Bronchial epithelial cell (primary cell): Measurements from ENCODE around the gene CREB5. TPM values are rescaled to one million over a fixed set of nuclear protein-coding genes. Genes with fewer than 3 reads are reported as not detected.
"Not testable (repeated sequence)": the region's sequence is repeated elsewhere in the genome, so short reads cannot be mapped to it uniquely, and the experiment has no call there.

Source experiments
- DNase-seq: peaks from one replicate; pipeline ENCODE4 v3.0.0-alpha.2; 2010; ENCODE audit warnings: low read depth
- FAIRE-seq: peaks from 2 replicates; lab custom pipeline; 2011; peaks lifted over from hg19 to GRCh38; lab: Jason Lieb, UNC
- H3K27me3 ChIP-seq: 2 replicates; pipeline ENCODE4 v1.5.1; 2011; ENCODE audit warnings: low read length; ENCODE audit not compliant: control insufficient read depth, insufficient read depth
- H3K36me3 ChIP-seq: 2 replicates; pipeline ENCODE4 v1.5.1; 2011; ENCODE audit warnings: low read length; ENCODE audit not compliant: control insufficient read depth, insufficient read depth
- H3K4me3 ChIP-seq: 2 replicates; pipeline ENCODE4 v1.5.1; 2011; ENCODE audit warnings: mild to moderate bottlenecking, low read depth, low read length, control low read depth
- total RNA-seq: library from RNA; depleted of rRNA; stranded (reverse); fragments of >200 nt; gene quantifications from 2 replicates; pipeline ENCODE4 v1.2.1, GENCODE V29; 2014
- TF ChIP-seq, protein P1 (sequence below): IDR thresholded peaks from 2 replicates; pipeline ENCODE4 v1.5.1; 2011; ENCODE audit warnings: mild to moderate bottlenecking, moderate library complexity, low read length, control low read depth, inconsistent platforms; ENCODE audit not compliant: insufficient read depth, severe bottlenecking

Gene CREB5
- total RNA-seq, 1 donor from 2014 or later: 2.1 TPM

DNA sequence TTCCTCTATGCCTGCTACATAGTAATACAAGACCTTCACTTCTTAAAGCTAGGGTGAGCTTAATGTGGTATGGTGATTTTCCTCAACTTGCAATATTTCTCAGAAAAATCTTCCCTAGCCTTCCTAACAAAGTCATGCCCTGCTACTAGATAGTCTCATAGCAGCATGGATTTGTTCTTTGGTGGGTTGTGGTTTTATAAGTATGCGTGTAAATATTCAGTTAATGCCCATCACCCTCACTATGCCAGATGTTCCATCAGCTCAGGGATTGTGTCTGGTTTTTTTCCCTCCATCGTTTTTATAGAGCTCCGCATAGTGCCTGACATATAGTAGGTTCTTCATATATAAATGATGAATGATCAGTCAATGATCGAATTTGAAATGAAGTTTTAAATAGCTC is 182.8 kb downstream of the CREB5 start:
- Histone ChIP-seq H3K36me3 (no peaks in the 10 kb centered on the region), H3K4me3 (no peak overlapping the region), H3K27me3 (peaks cover 1% of the 10 kb centered on the region)
- DNase-seq (no peak), FAIRE-seq (no peak)
- TF ChIP-seq, protein P1, sequence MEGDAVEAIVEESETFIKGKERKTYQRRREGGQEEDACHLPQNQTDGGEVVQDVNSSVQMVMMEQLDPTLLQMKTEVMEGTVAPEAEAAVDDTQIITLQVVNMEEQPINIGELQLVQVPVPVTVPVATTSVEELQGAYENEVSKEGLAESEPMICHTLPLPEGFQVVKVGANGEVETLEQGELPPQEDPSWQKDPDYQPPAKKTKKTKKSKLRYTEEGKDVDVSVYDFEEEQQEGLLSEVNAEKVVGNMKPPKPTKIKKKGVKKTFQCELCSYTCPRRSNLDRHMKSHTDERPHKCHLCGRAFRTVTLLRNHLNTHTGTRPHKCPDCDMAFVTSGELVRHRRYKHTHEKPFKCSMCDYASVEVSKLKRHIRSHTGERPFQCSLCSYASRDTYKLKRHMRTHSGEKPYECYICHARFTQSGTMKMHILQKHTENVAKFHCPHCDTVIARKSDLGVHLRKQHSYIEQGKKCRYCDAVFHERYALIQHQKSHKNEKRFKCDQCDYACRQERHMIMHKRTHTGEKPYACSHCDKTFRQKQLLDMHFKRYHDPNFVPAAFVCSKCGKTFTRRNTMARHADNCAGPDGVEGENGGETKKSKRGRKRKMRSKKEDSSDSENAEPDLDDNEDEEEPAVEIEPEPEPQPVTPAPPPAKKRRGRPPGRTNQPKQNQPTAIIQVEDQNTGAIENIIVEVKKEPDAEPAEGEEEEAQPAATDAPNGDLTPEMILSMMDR: no peak

- no peak for DNase-seq
- H3K36me3 ChIP-seq: no peaks in the 10 kb centered on the region
- peaks cover 1% of the 10 kb centered on the region for H3K27me3 ChIP-seq
- TF ChIP-seq, protein P1: no peak
- H3K4me3 ChIP-seq: no peak overlapping the region
- FAIRE-seq: no peak
Observed at GRCh38 chr7:28595801-28596200, 183.5 kb downstream of the CREB5 start.

- no peak for FAIRE-seq
- no peak overlapping the region for H3K4me3 ChIP-seq
- DNase-seq: no peak
- no peaks in the 10 kb centered on the region for H3K36me3 ChIP-seq
- H3K27me3 ChIP-seq: peaks cover 1% of the 10 kb centered on the region
- TF ChIP-seq, protein P1: no peak
Observed at GRCh38 chr7:28596245-28596935, 184.1 kb downstream of the CREB5 start.

- Histone ChIP-seq H3K27me3 (peaks cover 1% of the 10 kb centered on the region), H3K36me3 (no peaks in the 10 kb centered on the region), H3K4me3 (no peak overlapping the region)
- FAIRE-seq: no peak
- no peak for DNase-seq
- TF ChIP-seq, protein P1: no peak
Observed at GRCh38 chr7:28597284-28597683, 185.0 kb downstream of the CREB5 start.

DNA sequence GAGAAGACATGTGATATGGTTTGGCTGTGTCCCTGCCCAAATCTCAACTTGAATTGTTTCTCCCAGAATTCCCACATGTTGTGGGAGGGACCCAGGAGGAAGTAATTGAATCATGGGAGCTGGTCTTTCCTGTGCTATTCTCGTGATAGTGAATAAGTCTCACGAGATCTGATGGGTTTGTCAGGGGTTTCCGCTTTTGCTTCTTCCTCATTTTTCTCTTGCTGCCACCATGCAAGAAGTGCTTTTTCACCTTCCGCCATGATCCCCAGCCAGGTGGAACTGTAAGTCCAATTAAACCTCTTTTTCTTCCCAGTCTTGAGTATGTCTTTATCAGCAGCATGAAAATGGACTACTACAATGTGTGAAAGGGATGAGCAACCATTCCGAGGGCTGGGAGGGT is 185.7 kb downstream of the CREB5 start:
- H3K27me3 ChIP-seq, FAIRE-seq, DNase-seq: not testable (repeated sequence)

DNA sequence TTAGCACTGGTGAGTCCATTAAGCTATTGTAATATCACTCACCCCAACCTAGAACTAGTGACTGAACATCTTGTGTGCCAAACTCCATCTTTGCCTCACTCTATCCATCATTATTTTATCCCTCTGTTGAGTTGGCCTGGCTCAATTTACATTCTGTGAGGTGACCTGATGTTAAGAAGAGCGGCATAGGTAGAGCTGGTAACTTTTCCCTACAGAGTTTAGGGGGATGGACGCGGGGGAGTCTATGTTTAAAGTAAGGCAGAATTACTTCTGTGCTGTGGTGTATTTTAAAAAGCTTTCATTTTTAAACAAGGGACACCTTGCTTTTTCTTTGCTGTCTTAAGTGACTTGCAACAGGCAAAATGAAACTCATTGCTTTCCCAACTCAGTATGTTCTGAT is 186.3 kb downstream of the CREB5 start:
- DNase-seq: no peak
- FAIRE-seq: no peak
- no peak overlapping the region for H3K4me3 ChIP-seq
- TF ChIP-seq, protein P1: no peak
- no peaks in the 10 kb centered on the region for H3K36me3 ChIP-seq
- H3K27me3 ChIP-seq: peaks cover 1% of the 10 kb centered on the region

More for the DNA sequence above, 185.7 kb downstream of the CREB5 start:
- not testable (repeated sequence) for H3K4me3 ChIP-seq, H3K36me3 ChIP-seq
